Ishikawa (cell line): ENCODE measurements around the gene BRMS1L.

Experiments
- CEBPB ChIP-seq: IDR thresholded peaks from 2 replicates; pipeline ENCODE4 v1.6.1; 2012
- CREB1 ChIP-seq: IDR thresholded peaks from 2 replicates; pipeline ENCODE4 v1.6.1; 2012; ENCODE audit warnings: low read depth
- EGR1 ChIP-seq: IDR thresholded peaks from 2 replicates; pipeline ENCODE4 v1.6.1; 2012
- EP300 ChIP-seq: IDR thresholded peaks from 2 replicates; pipeline ENCODE4 v1.6.1; 2012; ENCODE audit warnings: borderline replicate concordance
- FOXM1 ChIP-seq: IDR thresholded peaks from 2 replicates; pipeline ENCODE4 v1.6.1; 2012; ENCODE audit warnings: low read depth, borderline replicate concordance
- NFIC ChIP-seq: IDR thresholded peaks from 2 replicates; pipeline ENCODE4 v1.6.1; 2012
- RAD21 ChIP-seq: IDR thresholded peaks from 2 replicates; pipeline ENCODE4 v1.6.1; 2012; ENCODE audit warnings: low read depth
- TAF1 ChIP-seq: IDR thresholded peaks from 2 replicates; pipeline ENCODE4 v1.6.1; 2012; ENCODE audit warnings: low read depth, mild to moderate bottlenecking
- TCF12 ChIP-seq: IDR thresholded peaks from 2 replicates; pipeline ENCODE4 v1.6.1; 2012; ENCODE audit warnings: low read depth
- TEAD4 ChIP-seq: IDR thresholded peaks from 2 replicates; pipeline ENCODE4 v1.6.1; 2012
- YY1 ChIP-seq: IDR thresholded peaks from 2 replicates; pipeline ENCODE4 v1.6.1; 2012; ENCODE audit warnings: low read depth
- ZBTB7A ChIP-seq: IDR thresholded peaks from 2 replicates; pipeline ENCODE4 v1.6.1; 2012; ENCODE audit warnings: low read depth
- TF ChIP-seq, protein P1 (sequence below): IDR thresholded peaks from 2 replicates; pipeline ENCODE4 v1.6.1; 2012
- TF ChIP-seq, protein P2 (sequence below): IDR thresholded peaks from 2 replicates; pipeline ENCODE4 v1.6.1; 2012; ENCODE audit warnings: low read depth, mild to moderate bottlenecking
- TF ChIP-seq, protein P3 (sequence below): IDR thresholded peaks from 2 replicates; pipeline ENCODE4 v1.6.1; 2012

The BRMS1L gene

DNA sequence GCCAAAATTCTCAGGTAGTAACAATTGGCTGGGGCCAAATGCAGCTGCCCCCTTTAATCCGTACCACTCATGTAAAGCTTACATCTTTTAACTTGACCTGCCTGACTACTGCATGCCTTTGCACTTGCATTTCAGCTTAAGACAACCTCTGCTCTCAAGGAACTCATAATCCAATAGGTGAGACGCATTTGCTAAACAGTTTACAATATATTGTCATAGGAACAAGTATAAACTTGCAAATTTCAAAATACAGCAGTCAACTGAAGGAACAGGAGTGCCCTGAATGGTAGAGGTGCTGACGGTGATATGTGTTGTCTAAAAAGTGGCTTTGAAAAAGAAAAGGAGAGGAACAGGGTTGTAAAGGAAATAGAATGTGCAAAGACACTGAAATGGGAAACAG, 3.6 kb upstream of the BRMS1L start:
- TF ChIP-seq EGR1 (no peak), NFIC (no peak), TAF1 (no peak), CEBPB (no peak)
- TF ChIP-seq, protein P1, sequence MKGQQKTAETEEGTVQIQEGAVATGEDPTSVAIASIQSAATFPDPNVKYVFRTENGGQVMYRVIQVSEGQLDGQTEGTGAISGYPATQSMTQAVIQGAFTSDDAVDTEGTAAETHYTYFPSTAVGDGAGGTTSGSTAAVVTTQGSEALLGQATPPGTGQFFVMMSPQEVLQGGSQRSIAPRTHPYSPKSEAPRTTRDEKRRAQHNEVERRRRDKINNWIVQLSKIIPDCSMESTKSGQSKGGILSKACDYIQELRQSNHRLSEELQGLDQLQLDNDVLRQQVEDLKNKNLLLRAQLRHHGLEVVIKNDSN: no peak

DNA sequence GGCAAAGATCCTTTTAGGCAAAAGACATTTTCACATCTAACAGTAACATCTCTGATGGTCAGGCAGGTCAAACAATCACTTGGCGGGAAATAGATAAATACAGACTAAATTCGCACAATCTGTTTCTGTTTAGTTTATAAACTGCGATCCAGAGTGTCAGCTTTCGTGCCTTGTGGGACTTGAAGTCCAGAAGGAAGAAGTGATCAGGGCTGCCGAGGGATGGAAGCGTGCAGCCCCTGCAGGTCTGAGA, 245 bp upstream of the BRMS1L start:
- TF ChIP-seq FOXM1: peak; percentile 54
- TF ChIP-seq, protein P1: no peak

DNA sequence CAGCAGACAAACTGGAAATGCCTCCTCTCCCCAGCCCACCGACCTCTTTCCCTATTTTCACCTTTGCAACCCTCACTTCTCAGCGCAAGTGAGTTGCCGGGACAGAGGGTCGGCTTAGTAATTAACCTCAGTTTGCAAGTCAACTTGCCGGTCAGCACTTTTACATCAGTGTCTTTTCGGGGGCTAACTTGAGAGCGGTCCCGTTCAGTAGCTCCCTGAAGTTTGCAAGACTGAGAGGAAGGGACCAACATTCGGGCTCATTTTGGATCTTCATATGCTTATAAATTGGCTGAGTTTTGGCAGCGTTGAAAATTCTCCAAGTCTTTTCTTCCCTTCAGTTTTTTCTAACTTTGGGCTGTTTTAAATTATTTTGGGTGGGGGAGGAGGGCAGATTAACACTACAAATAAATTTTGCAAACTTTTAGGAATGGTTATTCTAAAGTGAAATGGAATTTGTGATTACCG, 846 bp downstream of the BRMS1L start:
- TF ChIP-seq EGR1 (no peak), TEAD4 (no peak), FOXM1 (no peak), TCF12 (no peak), ZBTB7A (no peak), EP300 (no peak)

DNA sequence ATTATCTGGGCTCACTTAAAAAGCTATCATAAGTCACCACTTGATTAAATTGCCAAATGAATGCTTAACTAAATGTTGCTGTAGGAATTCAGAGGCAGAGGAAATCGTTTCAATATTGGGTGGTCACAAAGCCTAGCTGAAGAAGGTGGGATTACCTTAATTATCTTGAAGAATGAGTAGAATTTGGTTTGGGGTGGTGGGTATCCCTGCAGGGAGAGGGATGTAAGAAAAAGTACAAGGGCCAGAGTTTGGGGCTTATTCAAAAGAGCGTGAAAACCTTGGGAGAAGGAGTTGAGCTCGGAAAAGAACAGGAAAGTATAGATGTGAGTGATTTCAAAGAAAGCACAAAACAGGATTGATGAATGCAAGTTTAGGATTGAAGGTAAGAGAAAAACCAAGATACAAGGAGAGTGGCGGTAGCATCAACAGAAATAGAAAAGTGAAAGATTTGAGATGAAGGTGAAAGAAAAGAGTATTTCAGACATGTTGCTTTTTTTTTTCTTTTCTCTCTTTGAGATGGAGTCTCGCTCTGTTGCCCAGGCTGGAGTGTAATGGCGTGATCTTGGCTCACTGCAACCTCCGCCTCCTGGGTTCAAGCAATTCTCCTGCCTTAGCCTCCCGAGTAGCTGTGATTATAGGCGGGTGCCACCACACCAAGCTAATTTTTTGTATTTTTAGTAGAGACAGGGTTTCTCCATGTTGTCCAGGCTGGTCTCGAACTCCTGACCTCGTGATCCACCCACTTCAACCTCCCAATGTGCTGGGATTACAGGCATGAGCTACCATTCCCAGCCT, 1.7 kb downstream of the BRMS1L start:
- no peak for TF ChIP-seq EGR1
- TF ChIP-seq, protein P2, sequence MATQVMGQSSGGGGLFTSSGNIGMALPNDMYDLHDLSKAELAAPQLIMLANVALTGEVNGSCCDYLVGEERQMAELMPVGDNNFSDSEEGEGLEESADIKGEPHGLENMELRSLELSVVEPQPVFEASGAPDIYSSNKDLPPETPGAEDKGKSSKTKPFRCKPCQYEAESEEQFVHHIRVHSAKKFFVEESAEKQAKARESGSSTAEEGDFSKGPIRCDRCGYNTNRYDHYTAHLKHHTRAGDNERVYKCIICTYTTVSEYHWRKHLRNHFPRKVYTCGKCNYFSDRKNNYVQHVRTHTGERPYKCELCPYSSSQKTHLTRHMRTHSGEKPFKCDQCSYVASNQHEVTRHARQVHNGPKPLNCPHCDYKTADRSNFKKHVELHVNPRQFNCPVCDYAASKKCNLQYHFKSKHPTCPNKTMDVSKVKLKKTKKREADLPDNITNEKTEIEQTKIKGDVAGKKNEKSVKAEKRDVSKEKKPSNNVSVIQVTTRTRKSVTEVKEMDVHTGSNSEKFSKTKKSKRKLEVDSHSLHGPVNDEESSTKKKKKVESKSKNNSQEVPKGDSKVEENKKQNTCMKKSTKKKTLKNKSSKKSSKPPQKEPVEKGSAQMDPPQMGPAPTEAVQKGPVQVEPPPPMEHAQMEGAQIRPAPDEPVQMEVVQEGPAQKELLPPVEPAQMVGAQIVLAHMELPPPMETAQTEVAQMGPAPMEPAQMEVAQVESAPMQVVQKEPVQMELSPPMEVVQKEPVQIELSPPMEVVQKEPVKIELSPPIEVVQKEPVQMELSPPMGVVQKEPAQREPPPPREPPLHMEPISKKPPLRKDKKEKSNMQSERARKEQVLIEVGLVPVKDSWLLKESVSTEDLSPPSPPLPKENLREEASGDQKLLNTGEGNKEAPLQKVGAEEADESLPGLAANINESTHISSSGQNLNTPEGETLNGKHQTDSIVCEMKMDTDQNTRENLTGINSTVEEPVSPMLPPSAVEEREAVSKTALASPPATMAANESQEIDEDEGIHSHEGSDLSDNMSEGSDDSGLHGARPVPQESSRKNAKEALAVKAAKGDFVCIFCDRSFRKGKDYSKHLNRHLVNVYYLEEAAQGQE: no peak

DNA sequence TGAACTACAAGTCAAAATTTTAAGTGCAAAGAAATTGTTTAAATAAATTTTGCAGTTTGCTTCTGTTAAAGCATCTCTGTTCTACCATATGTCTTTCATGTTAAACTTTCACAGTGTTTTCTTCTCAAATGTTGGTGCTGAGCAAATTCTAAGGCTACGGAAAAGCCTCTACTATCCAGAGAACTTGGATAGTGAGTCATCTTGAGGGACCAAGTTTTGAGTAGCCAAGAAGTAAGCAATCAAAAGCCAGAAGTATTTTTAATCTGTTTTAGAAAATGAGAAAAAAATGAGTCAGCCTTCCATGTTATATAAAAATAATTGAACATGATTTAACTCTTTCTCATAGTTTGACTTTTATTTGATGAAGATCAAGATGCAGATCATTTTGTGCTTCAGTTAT, 3.3 kb downstream of the BRMS1L start:
- TF ChIP-seq, protein P1: no peak
- TF ChIP-seq, protein P3, sequence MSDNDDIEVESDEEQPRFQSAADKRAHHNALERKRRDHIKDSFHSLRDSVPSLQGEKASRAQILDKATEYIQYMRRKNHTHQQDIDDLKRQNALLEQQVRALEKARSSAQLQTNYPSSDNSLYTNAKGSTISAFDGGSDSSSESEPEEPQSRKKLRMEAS: no peak
- TF ChIP-seq RAD21: no peak
- no peak for TF ChIP-seq TEAD4
- TF ChIP-seq YY1: no peak
- TF ChIP-seq FOXM1: no peak
- TF ChIP-seq CEBPB: no peak
- TF ChIP-seq NFIC: no peak
- no peak for TF ChIP-seq TCF12
- TF ChIP-seq ZBTB7A: no peak
- no peak for TF ChIP-seq CREB1
- TF ChIP-seq, protein P2: no peak
- no peak for TF ChIP-seq EGR1
- no peak for TF ChIP-seq TAF1
- no peak for TF ChIP-seq EP300

DNA sequence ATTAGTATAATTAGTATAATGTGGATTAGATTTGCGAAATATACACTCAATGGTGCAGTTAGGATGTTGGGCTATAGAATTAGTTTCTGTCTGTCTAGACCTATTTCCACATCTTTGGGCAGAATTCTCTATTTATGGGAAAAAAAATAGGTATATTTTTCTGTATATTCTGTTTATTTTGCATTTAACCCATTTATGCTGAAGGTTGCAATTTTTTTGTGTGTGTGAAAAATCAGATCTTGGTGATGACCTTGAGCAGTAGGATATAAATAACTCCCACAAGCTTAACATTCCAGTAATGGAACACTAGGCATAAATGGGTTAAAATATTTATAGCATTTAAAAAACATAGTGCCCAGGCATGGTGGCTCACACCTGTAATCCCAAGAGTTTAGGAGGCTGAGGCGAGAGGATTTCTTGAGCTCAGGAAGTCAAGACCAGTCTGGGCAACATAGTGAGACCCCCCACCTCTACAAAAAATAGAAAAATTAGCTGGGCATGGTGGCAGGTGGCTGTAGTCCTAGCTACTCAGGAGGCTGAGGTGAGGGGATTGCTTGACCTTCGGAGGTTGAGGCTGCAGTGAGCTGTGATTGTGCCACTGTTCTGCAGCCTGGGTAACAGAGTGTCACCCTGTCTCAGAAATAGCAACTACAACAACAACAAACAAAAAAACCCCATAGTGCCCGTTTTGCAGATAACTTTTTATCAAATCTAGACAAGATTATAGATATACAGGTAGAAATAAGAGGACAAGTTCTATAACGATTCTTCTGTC, 9.3 kb downstream of the BRMS1L start:
- no peak for TF ChIP-seq TAF1
- TF ChIP-seq RAD21: no peak
- TF ChIP-seq YY1: no peak
- TF ChIP-seq FOXM1: no peak
- no peak for TF ChIP-seq CEBPB
- TF ChIP-seq, protein P3: no peak
- TF ChIP-seq, protein P1: no peak
- TF ChIP-seq EP300: no peak
- TF ChIP-seq NFIC: no peak
- TF ChIP-seq CREB1: no peak
- no peak for TF ChIP-seq ZBTB7A
- TF ChIP-seq TCF12: no peak
- TF ChIP-seq TEAD4: no peak
- TF ChIP-seq EGR1: no peak
- TF ChIP-seq, protein P2: no peak
